Gastrocnemius medialis (tissue), 4 donors: ENCODE results near the gene LRFN5. TPM values are rescaled to one million over a fixed set of nuclear protein-coding genes. Genes with fewer than 3 reads are reported as not detected.

ENCODE experiments used
- ATAC-seq, 2 donors: fragments of 150-250 bp; one replicate each; pipeline ENCODE4 v1.9.1; 2016
- DNase-seq, 2 donors: peaks; one replicate each; pipeline ENCODE4 v3.0.0-alpha.2; 2019
- H3K27ac ChIP-seq, 4 donors: fragments of 200-600 bp; sonication (generic); 1 replicate in 1 of 4; 2 replicates in 3 of 4; pipeline ENCODE4 v1.5.1; 2016 to 2018; ENCODE audit warnings: mild to moderate bottlenecking in 2 of 4, moderate library complexity in 1 of 4
- H3K27me3 ChIP-seq, 3 donors: fragments of 200-600 bp; sonication (generic) in 2 of 3; 1 replicate in 1 of 3; 2 replicates in 2 of 3; pipeline versions ENCODE4 v1.5.1 to v1.6.0; 2016 to 2019; ENCODE audit warnings: mild to moderate bottlenecking in 1 of 3, moderate library complexity in 1 of 3
- H3K36me3 ChIP-seq, 2 donors: fragments of 200-600 bp; sonication (generic) in 1 of 2; one replicate each; pipeline ENCODE4 v1.5.1; 2017 to 2018
- H3K4me1 ChIP-seq, 2 donors: fragments of 200-600 bp; sonication (generic) in 1 of 2; one replicate each; pipeline ENCODE4 v1.5.1; 2016 to 2017; ENCODE audit warnings: mild to moderate bottlenecking in 2 of 2
- H3K4me3 ChIP-seq, 4 donors: fragments of 200-600 bp; sonication (generic) in 3 of 4; 1 replicate in 1 of 4; 2 replicates in 3 of 4; pipeline ENCODE4 v1.5.1; 2016 to 2019; ENCODE audit warnings: mild to moderate bottlenecking in 2 of 4
- H3K9me3 ChIP-seq, 3 donors: fragments of 200-600 bp; sonication (generic) in 2 of 3; 1 replicate in 1 of 3; 2 replicates in 2 of 3; pipeline ENCODE4 v1.5.1; 2016 to 2019
- POLR2A ChIP-seq, 2 donors: fragments of 450-650 bp; IDR thresholded peaks; one replicate each; pipeline ENCODE4 v1.6.1; 2017; ENCODE audit warnings: antibody characterized with exemption in 2 of 2, mild to moderate bottlenecking in 2 of 2, moderate library complexity in 2 of 2
- in situ Hi-C, 4 donors: fragments of 200-750 bp; cut with MboI; loops; one replicate each; pipeline versions ENCODE4 v1.15.0 to v1.8.0; 2017; ENCODE audit warnings: low sequenced_read_pairs in 4 of 4
- intact Hi-C: fragments of 100-400 bp; cut with DNase I; formaldehyde crosslinking; loops from one replicate; pipeline ENCODE4 v1.15.1; 2023; ENCODE audit warnings: low total_unique reads
- total RNA-seq, 4 donors: library from RNA; depleted of rRNA; stranded (reverse); fragments of >200 nt; gene quantifications; one replicate each; pipeline versions ENCODE4 v1.1.0 to v1.2.3, GENCODE V29; 2016
- TF ChIP-seq, protein P1 (sequence below), 5 experiments: fragments of 450-650 bp in 3 of 5; fragments of 200-600 bp in 2 of 5; sonication (generic) in 2 of 5; IDR thresholded peaks in 4 of 5; conservative IDR thresholded peaks in 1 of 5; 1 replicate in 4 of 5; 2 replicates in 1 of 5; pipeline ENCODE4 v1.5.1; 2016 to 2019; ENCODE audit warnings: antibody characterized with exemption in 5 of 5, mild to moderate bottlenecking in 3 of 5, moderate library complexity in 3 of 5

The LRFN5 gene
- total RNA-seq, 4 donors from 2014 or later: 0.22 to 0.51 (median 0.33) TPM; not detected in 1

DNA sequence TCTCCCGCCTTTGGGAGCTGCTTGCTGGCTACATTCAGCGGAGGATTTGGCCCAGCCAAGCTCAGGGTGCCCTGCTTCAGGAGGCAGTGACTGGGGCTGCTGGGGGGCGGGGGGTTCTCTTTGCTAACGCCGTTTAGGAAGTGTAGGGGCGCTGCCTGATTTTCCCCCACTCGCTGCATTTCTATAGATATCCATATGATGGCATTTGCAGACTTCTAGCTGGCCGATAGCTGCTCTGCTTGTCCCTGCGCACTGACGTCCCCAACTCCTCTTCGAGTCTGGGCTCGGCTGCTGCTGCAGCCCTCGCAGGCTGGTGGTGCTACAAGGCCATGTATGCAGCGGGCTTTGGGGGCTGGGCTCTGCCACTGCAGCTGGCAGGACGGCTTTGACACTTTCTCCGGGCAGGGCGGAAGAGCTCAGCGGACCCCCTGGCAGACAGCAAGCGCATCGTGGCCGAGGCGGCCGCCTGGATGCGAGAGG lies 3.1 kb downstream of the LRFN5 start:
- intact Hi-C loops (no loop called here), in situ Hi-C loops (no loop called here)
- ATAC-seq: peak in 1 of 2 donors; percentile 29
- TF ChIP-seq POLR2A (IDR thresholded peaks at IDR 0.05): no peak
- TF ChIP-seq, protein P1, sequence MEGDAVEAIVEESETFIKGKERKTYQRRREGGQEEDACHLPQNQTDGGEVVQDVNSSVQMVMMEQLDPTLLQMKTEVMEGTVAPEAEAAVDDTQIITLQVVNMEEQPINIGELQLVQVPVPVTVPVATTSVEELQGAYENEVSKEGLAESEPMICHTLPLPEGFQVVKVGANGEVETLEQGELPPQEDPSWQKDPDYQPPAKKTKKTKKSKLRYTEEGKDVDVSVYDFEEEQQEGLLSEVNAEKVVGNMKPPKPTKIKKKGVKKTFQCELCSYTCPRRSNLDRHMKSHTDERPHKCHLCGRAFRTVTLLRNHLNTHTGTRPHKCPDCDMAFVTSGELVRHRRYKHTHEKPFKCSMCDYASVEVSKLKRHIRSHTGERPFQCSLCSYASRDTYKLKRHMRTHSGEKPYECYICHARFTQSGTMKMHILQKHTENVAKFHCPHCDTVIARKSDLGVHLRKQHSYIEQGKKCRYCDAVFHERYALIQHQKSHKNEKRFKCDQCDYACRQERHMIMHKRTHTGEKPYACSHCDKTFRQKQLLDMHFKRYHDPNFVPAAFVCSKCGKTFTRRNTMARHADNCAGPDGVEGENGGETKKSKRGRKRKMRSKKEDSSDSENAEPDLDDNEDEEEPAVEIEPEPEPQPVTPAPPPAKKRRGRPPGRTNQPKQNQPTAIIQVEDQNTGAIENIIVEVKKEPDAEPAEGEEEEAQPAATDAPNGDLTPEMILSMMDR (IDR thresholded peaks at IDR 0.05 in 4 of 5, conservative IDR thresholded peaks at IDR 0.05 in 1 of 5): no peak
- no peak for DNase-seq
- Histone ChIP-seq H3K9me3 (no peaks in the 10 kb centered on the region), H3K27me3 (peaks cover 50 to 56% (median 54%) of the 10 kb centered on the region in 3 donors), H3K4me3 (peak overlapping the region; percentile 1 to 24 (median 11)), H3K36me3 (no peaks in the 10 kb centered on the region), H3K27ac (no peak overlapping the region), H3K4me1 (peaks cover 0 to 20% of the 10 kb centered on the region in 2 donors)

DNA sequence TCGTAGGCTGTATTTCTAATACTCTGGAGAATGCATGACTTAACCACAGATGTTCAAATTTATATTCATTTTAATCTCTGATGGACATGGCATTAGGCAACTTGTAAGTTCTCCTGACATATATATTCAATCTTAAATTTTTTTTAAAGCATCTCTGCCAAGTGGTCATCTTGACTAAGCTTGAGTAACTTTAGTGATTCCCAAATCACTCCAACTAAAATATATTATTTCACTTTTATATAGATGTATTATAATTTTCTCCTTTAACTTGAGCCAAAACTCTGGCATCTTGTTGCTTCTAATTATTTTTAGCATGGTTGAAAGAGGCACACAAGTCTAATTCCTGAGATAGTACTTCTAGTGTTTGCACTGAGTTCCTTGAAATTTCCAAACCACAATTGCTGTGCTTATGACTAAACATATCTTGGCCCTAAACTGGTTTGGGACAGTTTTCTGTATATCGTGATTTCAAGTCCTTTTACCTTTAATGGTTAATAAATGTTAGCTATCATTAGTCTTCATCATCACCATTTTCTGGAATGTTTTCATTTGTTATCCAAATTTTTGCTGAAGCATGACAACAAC lies 8.4 kb downstream of the LRFN5 start:
- in situ Hi-C loops (no loop called here), intact Hi-C loops (no loop called here)
- ATAC-seq (no peak), DNase-seq (no peak)
- Histone ChIP-seq H3K27me3 (peaks cover 4 to 8% (median 7%) of the 10 kb centered on the region in 3 donors), H3K9me3 (no peaks in the 10 kb centered on the region), H3K4me3 (no peak overlapping the region), H3K36me3 (no peaks in the 10 kb centered on the region), H3K4me1 (no peaks in the 10 kb centered on the region), H3K27ac (no peak overlapping the region)
- TF ChIP-seq POLR2A (IDR thresholded peaks at IDR 0.05): no peak
- TF ChIP-seq, protein P1 (IDR thresholded peaks at IDR 0.05 in 4 of 5, conservative IDR thresholded peaks at IDR 0.05 in 1 of 5): no peak

DNA sequence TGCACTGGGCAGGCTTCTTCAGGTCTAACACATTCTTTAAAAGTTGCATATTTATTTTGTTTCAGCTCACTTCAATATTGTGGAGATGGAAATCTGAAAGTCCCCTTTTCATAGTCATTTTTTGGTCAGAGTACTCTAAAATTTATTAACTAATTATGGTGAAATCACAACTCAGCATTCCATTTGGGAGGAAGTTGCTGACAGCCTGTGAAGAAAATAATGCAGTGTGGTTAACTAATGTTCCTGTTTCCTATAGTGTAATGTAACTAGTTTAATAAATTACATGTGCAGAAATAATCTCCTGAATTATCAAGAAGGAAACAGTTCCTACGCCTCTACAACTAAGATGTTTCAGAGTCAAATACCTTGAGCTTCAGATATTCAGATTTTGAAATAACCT lies 17.1 kb downstream of the LRFN5 start:
- H3K36me3 ChIP-seq: no peaks in the 10 kb centered on the region
- H3K4me1 ChIP-seq: no peaks in the 10 kb centered on the region
- DNase-seq: no peak
- no peaks in the 10 kb centered on the region for H3K9me3 ChIP-seq
- H3K4me3 ChIP-seq: no peak overlapping the region
- no peak for TF ChIP-seq POLR2A (IDR thresholded peaks at IDR 0.05)
- TF ChIP-seq, protein P1 (IDR thresholded peaks at IDR 0.05 in 4 of 5, conservative IDR thresholded peaks at IDR 0.05 in 1 of 5): no peak
- intact Hi-C loops (no loop called here), in situ Hi-C loops (no loop called here)
- no peaks in the 10 kb centered on the region for H3K27me3 ChIP-seq
- no peak for ATAC-seq
- H3K27ac ChIP-seq: no peak overlapping the region

DNA sequence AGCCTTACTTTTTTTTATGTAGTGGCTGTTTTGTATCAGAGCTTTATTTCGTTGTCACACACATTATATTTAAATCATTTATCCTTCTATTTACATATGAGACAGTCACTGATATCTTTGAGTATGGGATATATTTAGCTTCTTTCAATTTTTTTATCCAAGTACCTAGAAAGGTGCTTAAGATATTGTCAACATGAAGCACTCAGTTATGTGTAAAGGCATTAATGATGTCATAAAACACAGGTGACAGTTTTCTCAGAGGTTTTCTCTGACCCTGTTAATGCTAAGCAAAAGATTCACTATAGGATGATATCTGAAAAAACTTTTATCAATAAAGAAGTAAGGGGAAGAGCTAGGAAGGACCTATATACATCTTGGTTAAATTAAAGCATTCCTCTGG lies 23.2 kb downstream of the LRFN5 start:
- Histone ChIP-seq H3K27me3 (no peaks in the 10 kb centered on the region), H3K36me3 (no peaks in the 10 kb centered on the region), H3K4me3 (no peak overlapping the region), H3K9me3 (no peaks in the 10 kb centered on the region), H3K27ac (no peak overlapping the region), H3K4me1 (no peaks in the 10 kb centered on the region)
- intact Hi-C loops (no loop called here), in situ Hi-C loops (no loop called here)
- TF ChIP-seq, protein P1 (IDR thresholded peaks at IDR 0.05 in 4 of 5, conservative IDR thresholded peaks at IDR 0.05 in 1 of 5): no peak
- TF ChIP-seq POLR2A (IDR thresholded peaks at IDR 0.05): no peak
- DNase-seq (no peak), ATAC-seq (no peak)

DNA sequence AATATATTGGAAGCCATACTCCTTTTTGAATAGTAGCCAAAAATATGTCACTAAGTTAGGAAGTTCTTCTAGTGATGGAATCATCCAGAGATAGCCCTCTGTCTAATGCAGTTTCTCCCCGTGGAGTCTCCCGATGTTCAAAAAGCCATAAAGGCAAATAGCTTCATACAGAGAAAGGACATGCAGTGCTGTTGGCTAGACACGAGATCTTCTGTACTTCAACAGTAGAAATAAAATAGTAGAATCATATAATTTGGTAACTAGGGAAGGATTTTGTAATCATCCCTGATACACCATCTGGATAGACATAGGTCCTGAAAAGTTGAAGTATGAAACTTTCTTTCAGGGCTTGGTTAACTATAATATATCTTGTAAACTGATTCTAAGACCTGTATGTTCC lies 27.6 kb downstream of the LRFN5 start:
- ATAC-seq: no peak
- TF ChIP-seq, protein P1 (IDR thresholded peaks at IDR 0.05 in 4 of 5, conservative IDR thresholded peaks at IDR 0.05 in 1 of 5): no peak
- TF ChIP-seq POLR2A (IDR thresholded peaks at IDR 0.05): no peak
- in situ Hi-C loops: no loop called here

More for the DNA sequence above, 27.6 kb downstream of the LRFN5 start:
- no peaks in the 10 kb centered on the region for H3K4me1 ChIP-seq
- H3K27me3 ChIP-seq: no peaks in the 10 kb centered on the region
- no peaks in the 10 kb centered on the region for H3K36me3 ChIP-seq
- no peak for DNase-seq
- H3K27ac ChIP-seq: no peak overlapping the region
- H3K4me3 ChIP-seq: no peak overlapping the region
- H3K9me3 ChIP-seq: no peaks in the 10 kb centered on the region
- intact Hi-C loops: no loop called here
